ENCODE measurements around the gene RSPO1.

Gene RSPO1

GRCh38 chr1:37676281-37677142, 41.8 kb upstream of the RSPO1 start:
- Histone ChIP-seq H3K27me3 (replicated peaks; ENCODE audit: insufficient read depth, low read length) (no peaks in the 10 kb centered on the region), H3F3A (ENCODE audit: insufficient read depth, low read length) (peaks cover 34% of the 10 kb centered on the region), H3K9ac (ENCODE audit: low read length) (peak overlapping the region; percentile 63), H3K9me2 (replicated peaks; ENCODE audit: insufficient read depth, low read length) (no peaks in the 10 kb centered on the region), H2AFZ (ENCODE audit: low read length) (peak overlapping the region; percentile 62), H4K20me1 (ENCODE audit: insufficient read depth, low read length) (no peaks in the 10 kb centered on the region), H3K79me2 (ENCODE audit: low read length) (no peaks in the 10 kb centered on the region), H3K4me1 (ENCODE audit: low read length) (peaks cover 48% of the 10 kb centered on the region), H3K27ac (ENCODE audit: low read length) (peak overlapping the region; percentile 94), H3K4me2 (ENCODE audit: low read depth, low read length) (peak overlapping the region; percentile 87), H3K9me3 (replicated peaks; ENCODE audit: insufficient read depth, low read length) (no peaks in the 10 kb centered on the region), H3K4me3 (ENCODE audit: low read length) (peak overlapping the region; percentile 16; the same call in 1 of the 2 replicates), H3K36me3 (replicated peaks; ENCODE audit: insufficient read depth, low read length) (no peaks in the 10 kb centered on the region)
- DNase-seq = peak; percentile 75
- TF ChIP-seq EZH2 (optimal IDR thresholded peaks at IDR 0.05; ENCODE audit: low read depth, low read length) = no peak
- TF ChIP-seq, protein P1, sequence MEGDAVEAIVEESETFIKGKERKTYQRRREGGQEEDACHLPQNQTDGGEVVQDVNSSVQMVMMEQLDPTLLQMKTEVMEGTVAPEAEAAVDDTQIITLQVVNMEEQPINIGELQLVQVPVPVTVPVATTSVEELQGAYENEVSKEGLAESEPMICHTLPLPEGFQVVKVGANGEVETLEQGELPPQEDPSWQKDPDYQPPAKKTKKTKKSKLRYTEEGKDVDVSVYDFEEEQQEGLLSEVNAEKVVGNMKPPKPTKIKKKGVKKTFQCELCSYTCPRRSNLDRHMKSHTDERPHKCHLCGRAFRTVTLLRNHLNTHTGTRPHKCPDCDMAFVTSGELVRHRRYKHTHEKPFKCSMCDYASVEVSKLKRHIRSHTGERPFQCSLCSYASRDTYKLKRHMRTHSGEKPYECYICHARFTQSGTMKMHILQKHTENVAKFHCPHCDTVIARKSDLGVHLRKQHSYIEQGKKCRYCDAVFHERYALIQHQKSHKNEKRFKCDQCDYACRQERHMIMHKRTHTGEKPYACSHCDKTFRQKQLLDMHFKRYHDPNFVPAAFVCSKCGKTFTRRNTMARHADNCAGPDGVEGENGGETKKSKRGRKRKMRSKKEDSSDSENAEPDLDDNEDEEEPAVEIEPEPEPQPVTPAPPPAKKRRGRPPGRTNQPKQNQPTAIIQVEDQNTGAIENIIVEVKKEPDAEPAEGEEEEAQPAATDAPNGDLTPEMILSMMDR (IDR thresholded peaks at IDR 0.05; ENCODE audit: low read length) = peak; percentile 26

DNA sequence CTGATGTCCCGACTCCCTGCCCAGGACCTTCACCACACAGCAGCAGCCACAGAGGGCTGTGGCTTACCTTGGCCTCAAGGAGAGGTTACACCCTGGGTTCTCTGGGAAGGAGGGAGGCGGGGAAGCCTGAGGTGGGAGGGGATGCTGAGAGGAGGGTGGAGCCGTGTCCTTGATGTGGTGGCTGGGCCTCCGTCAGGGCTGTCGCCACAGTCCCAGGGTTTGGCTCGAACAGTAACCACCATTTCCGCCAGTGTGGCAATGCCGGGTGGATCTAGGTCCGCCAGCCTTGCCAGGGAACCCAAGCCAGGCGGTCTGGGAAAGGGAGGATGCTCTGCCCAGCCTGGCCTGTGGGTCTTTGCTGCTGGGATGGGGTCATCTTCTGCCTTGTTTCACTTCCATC, 39.2 kb upstream of the RSPO1 start:
- no peaks in the 10 kb centered on the region for H3K79me2 ChIP-seq (ENCODE audit: low read length)
- H3K4me1 ChIP-seq (ENCODE audit: low read length) = peaks cover 47% of the 10 kb centered on the region
- DNase-seq = no peak
- no peaks in the 10 kb centered on the region for H4K20me1 ChIP-seq (ENCODE audit: insufficient read depth, low read length)
- H3K9ac ChIP-seq (ENCODE audit: low read length) = no peak overlapping the region
- H2AFZ ChIP-seq (ENCODE audit: low read length) = no peak overlapping the region
- H3K36me3 ChIP-seq (replicated peaks; ENCODE audit: insufficient read depth, low read length) = no peaks in the 10 kb centered on the region
- no peak for TF ChIP-seq EZH2 (optimal IDR thresholded peaks at IDR 0.05; ENCODE audit: low read depth, low read length)
- TF ChIP-seq EZH2phosphoT487 (IDR thresholded peaks at IDR 0.05; ENCODE audit: low read length) = no peak
- H3K4me2 ChIP-seq (ENCODE audit: low read depth, low read length) = no peak overlapping the region
- H3F3A ChIP-seq (ENCODE audit: insufficient read depth, low read length) = peaks cover 34% of the 10 kb centered on the region
- H3K9me3 ChIP-seq (replicated peaks; ENCODE audit: insufficient read depth, low read length) = no peaks in the 10 kb centered on the region
- H3K27me3 ChIP-seq (replicated peaks; ENCODE audit: insufficient read depth, low read length) = no peaks in the 10 kb centered on the region
- H3K9me2 ChIP-seq (replicated peaks; ENCODE audit: insufficient read depth, low read length) = no peaks in the 10 kb centered on the region
- no peak overlapping the region for H3K27ac ChIP-seq (ENCODE audit: low read length)
- H3K4me3 ChIP-seq (ENCODE audit: low read length) = no peak overlapping the region

- Histone ChIP-seq H3K4me2 (ENCODE audit: low read depth, low read length) (no peak overlapping the region), H3K27ac (ENCODE audit: low read length) (no peak overlapping the region), H3K27me3 (replicated peaks; ENCODE audit: insufficient read depth, low read length) (no peaks in the 10 kb centered on the region), H3K79me2 (ENCODE audit: low read length) (no peaks in the 10 kb centered on the region), H3K36me3 (replicated peaks; ENCODE audit: insufficient read depth, low read length) (no peaks in the 10 kb centered on the region), H3K9me3 (replicated peaks; ENCODE audit: insufficient read depth, low read length) (no peaks in the 10 kb centered on the region), H3K9ac (ENCODE audit: low read length) (no peak overlapping the region), H3F3A (ENCODE audit: insufficient read depth, low read length) (peaks cover 20% of the 10 kb centered on the region), H3K9me2 (replicated peaks; ENCODE audit: insufficient read depth, low read length) (no peaks in the 10 kb centered on the region), H3K4me1 (ENCODE audit: low read length) (peaks cover 31% of the 10 kb centered on the region), H2AFZ (ENCODE audit: low read length) (no peak overlapping the region), H3K4me3 (ENCODE audit: low read length) (no peak overlapping the region), H4K20me1 (ENCODE audit: insufficient read depth, low read length) (no peaks in the 10 kb centered on the region)
- TF ChIP-seq EZH2 (optimal IDR thresholded peaks at IDR 0.05; ENCODE audit: low read depth, low read length) (no peak), EZH2phosphoT487 (IDR thresholded peaks at IDR 0.05; ENCODE audit: low read length) (no peak)
- TF ChIP-seq, protein P1 (IDR thresholded peaks at IDR 0.05; ENCODE audit: low read length) = no peak
- DNase-seq = no peak
Measured at GRCh38 chr1:37672136-37672870, 37.6 kb upstream of the RSPO1 start.

Measured in MM.1S (cell line).